Right atrium auricular region (tissue), 2 donors: ENCODE measurements around the gene TMTC1. TPM values are rescaled to one million over a fixed set of nuclear protein-coding genes. Genes with fewer than 3 reads are reported as not detected.
A peak's percentile ranks its signal among the peaks of the same experiment; 100 is the strongest.

Source experiments
- DNase-seq: peaks from one replicate; pipeline ENCODE4 v3.0.0-alpha.2; 2019; ENCODE audit warnings: low spot score
- H3K27ac ChIP-seq, 2 donors: fragments of 200-600 bp; sonication (generic); 1 replicate in 1 of 2; 2 replicates in 1 of 2; pipeline ENCODE4 v1.5.1; 2016 to 2019
- H3K27me3 ChIP-seq, 2 donors: fragments of 200-600 bp; sonication (generic); one replicate each; pipeline versions ENCODE4 v1.5.1 to v1.6.0; 2017 to 2019
- H3K36me3 ChIP-seq: fragments of 200-600 bp; sonication (generic); one replicate; pipeline ENCODE4 v1.5.1; 2016
- H3K4me1 ChIP-seq, 2 donors: fragments of 200-600 bp; sonication (generic); one replicate each; pipeline versions ENCODE4 v1.5.1 to v1.6.0; 2017 to 2019
- H3K4me3 ChIP-seq, 2 donors: fragments of 200-600 bp; sonication (generic); 1 replicate in 1 of 2; 2 replicates in 1 of 2; pipeline ENCODE4 v1.5.1; 2017 to 2019; ENCODE audit warnings: mild to moderate bottlenecking in 1 of 2, moderate library complexity in 1 of 2
- H3K9me3 ChIP-seq, 2 donors: fragments of 200-600 bp; sonication (generic); one replicate each; pipeline ENCODE4 v1.5.1; 2019
- CTCF ChIP-seq, 2 donors: fragments of 200-600 bp; sonication (generic); IDR thresholded peaks; one replicate each; pipeline ENCODE4 v1.5.1; 2019; ENCODE audit warnings: antibody characterized with exemption in 2 of 2
- total RNA-seq, 2 donors: library from RNA; depleted of rRNA; stranded (reverse); fragments of >200 nt; gene quantifications; one replicate each; pipeline ENCODE4 v1.1.0, GENCODE V29; 2016

TMTC1 gene
- total RNA-seq, 2 donors from 2014 or later = 60.1 to 60.3 TPM

- H3K9me3 ChIP-seq = no peaks in the 10 kb centered on the region
- H3K4me3 ChIP-seq = no peak overlapping the region
- H3K4me1 ChIP-seq = no peaks in the 10 kb centered on the region
- DNase-seq = no peak
- no peaks in the 10 kb centered on the region for H3K36me3 ChIP-seq
- no peak for TF ChIP-seq CTCF (IDR thresholded peaks at IDR 0.05)
- no peak overlapping the region for H3K27ac ChIP-seq
- H3K27me3 ChIP-seq = no peaks in the 10 kb centered on the region
These were observed 87.9 kb downstream of the TMTC1 start for GRCh38 chr12:29695800-29696199.

- H3K4me3 ChIP-seq = no peak overlapping the region
These were observed 88.7 kb downstream of the TMTC1 start for GRCh38 chr12:29695026-29695425.

GRCh38 chr12:29694002-29694401 is 89.7 kb downstream of the TMTC1 start:
- no peak for DNase-seq

More at GRCh38 chr12:29695026-29695425, 88.7 kb downstream of the TMTC1 start:
- H3K27me3 ChIP-seq = no peaks in the 10 kb centered on the region
- H3K27ac ChIP-seq = no peak overlapping the region
- no peaks in the 10 kb centered on the region for H3K9me3 ChIP-seq
- no peak for TF ChIP-seq CTCF (IDR thresholded peaks at IDR 0.05)
- DNase-seq = no peak
- no peaks in the 10 kb centered on the region for H3K36me3 ChIP-seq
- H3K4me1 ChIP-seq = no peaks in the 10 kb centered on the region

GRCh38 chr12:29692237-29692636 is 91.5 kb downstream of the TMTC1 start:
- no peaks in the 10 kb centered on the region for H3K36me3 ChIP-seq
- DNase-seq = no peak
- no peaks in the 10 kb centered on the region for H3K9me3 ChIP-seq
- no peak overlapping the region for H3K4me3 ChIP-seq
- H3K27me3 ChIP-seq = no peaks in the 10 kb centered on the region
- H3K27ac ChIP-seq = no peak overlapping the region
- TF ChIP-seq CTCF (IDR thresholded peaks at IDR 0.05) = no peak
- H3K4me1 ChIP-seq = peaks cover 0 to 3% of the 10 kb centered on the region in 2 donors

More at GRCh38 chr12:29694002-29694401, 89.7 kb downstream of the TMTC1 start:
- no peaks in the 10 kb centered on the region for H3K36me3 ChIP-seq
- no peaks in the 10 kb centered on the region for H3K9me3 ChIP-seq
- no peaks in the 10 kb centered on the region for H3K27me3 ChIP-seq
- TF ChIP-seq CTCF (IDR thresholded peaks at IDR 0.05) = no peak
- H3K4me1 ChIP-seq = no peaks in the 10 kb centered on the region
- H3K4me3 ChIP-seq = no peak overlapping the region
- peak overlapping the region in 1 of 2 donors; percentile 23 for H3K27ac ChIP-seq

- H3K27ac ChIP-seq = no peak overlapping the region
These were observed 92.4 kb downstream of the TMTC1 start for GRCh38 chr12:29691161-29691854.

More at GRCh38 chr12:29691161-29691854, 92.4 kb downstream of the TMTC1 start:
- Histone ChIP-seq H3K36me3 (no peaks in the 10 kb centered on the region), H3K4me3 (no peak overlapping the region), H3K27me3 (no peaks in the 10 kb centered on the region), H3K9me3 (no peaks in the 10 kb centered on the region), H3K4me1 (peaks cover 0 to 3% of the 10 kb centered on the region in 2 donors)
- no peak for DNase-seq
- TF ChIP-seq CTCF (IDR thresholded peaks at IDR 0.05) = no peak
